ENCODE data around the gene ASRGL1.

DNA sequence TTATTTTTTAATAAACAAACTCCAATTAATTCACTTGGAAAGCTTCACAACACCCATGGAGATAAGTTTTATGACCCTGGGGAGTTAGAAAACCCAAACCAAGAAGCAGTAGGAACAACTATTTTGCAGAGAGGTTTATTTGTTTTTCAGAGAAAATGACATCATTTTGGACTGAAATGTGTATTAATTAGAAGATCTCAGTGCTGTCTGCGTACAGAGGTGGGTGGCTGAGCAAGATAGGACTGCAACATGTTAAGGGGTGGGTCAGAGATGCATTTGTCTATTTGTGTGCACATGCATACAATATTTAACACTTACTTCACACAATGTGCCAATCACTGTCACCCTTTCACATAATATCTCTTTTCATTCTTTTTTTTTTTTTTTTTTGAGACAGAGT is 82.7 kb downstream of the ASRGL1 start:
- TF ChIP-seq, protein P1, sequence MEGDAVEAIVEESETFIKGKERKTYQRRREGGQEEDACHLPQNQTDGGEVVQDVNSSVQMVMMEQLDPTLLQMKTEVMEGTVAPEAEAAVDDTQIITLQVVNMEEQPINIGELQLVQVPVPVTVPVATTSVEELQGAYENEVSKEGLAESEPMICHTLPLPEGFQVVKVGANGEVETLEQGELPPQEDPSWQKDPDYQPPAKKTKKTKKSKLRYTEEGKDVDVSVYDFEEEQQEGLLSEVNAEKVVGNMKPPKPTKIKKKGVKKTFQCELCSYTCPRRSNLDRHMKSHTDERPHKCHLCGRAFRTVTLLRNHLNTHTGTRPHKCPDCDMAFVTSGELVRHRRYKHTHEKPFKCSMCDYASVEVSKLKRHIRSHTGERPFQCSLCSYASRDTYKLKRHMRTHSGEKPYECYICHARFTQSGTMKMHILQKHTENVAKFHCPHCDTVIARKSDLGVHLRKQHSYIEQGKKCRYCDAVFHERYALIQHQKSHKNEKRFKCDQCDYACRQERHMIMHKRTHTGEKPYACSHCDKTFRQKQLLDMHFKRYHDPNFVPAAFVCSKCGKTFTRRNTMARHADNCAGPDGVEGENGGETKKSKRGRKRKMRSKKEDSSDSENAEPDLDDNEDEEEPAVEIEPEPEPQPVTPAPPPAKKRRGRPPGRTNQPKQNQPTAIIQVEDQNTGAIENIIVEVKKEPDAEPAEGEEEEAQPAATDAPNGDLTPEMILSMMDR (IDR thresholded peaks at IDR 0.05; ENCODE audit: insufficient read depth, low read length, poor library complexity, severe bottlenecking) = no peak
- TF ChIP-seq EZH2phosphoT487 (conservative IDR thresholded peaks at IDR 0.05; ENCODE audit: low read length) = no peak

Data from SU-DHL-6 (cell line).